HG03558 (cell line): ENCODE data around the gene SH3PXD2B.

Source experiments
- ATAC-seq: cut with Tn5 transposase; IDR thresholded peaks from one replicate; pipeline ENCODE4 v1.9.1; 2021; ENCODE audit warnings: moderate number of reproducible peaks; ENCODE audit not compliant: unreplicated experiment; ENCODE audit errors: extremely low read depth

SH3PXD2B gene

DNA sequence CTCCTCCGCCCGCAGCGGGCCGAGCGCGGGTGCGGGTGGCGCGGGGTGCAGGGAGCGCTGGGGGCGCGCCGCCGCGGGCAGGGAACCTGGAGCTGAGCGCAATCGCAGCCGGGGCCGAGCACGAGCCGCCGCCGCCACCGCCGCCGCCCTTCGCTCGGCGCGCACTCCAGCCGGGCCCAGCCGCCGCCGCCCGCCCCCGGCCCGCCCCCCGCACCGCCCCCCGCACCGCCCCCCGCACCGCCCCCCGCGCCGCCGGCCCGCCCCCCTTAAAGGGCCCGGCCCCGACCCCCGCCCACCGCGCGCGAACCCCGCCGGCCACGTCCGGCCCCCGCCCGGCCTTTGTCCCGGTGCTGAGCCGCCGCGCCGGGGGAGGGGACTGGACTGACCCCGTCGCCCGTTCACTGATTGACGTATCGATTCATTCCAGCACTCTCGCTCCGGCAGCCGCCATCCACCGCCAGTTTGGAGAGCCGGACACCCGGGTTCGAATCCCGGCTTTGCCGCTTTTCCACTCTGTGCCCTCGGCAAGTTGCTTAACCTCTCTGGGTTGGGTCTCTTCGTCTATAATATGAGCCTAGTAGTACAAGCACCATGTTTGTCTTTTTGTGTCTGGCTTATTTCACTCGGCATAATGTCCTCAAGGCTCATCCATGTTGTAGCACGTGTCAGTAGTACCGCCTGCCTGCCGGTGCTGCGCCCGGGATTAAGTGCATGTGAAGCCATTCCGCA, at the start of gene SH3PXD2B:
SH3PXD2B (minus strand) TSS at position 168 of the 729 bp plus-strand sequence. CDS start 173 bp downstream, outside the sequence.
- ATAC-seq: no peak

- no peak for ATAC-seq
Measured at GRCh38 chr5:172502969-172503368, 48.6 kb upstream of the SH3PXD2B start.

- ATAC-seq: no peak
Measured at GRCh38 chr5:172502410-172502809, 48.1 kb upstream of the SH3PXD2B start.

GRCh38 chr5:172501708-172502320, 47.5 kb upstream of the SH3PXD2B start:
- no peak for ATAC-seq

- ATAC-seq: no peak
Measured at GRCh38 chr5:172499287-172499686, 45.0 kb upstream of the SH3PXD2B start.

GRCh38 chr5:172498431-172499129, 44.3 kb upstream of the SH3PXD2B start:
- ATAC-seq: no peak

DNA sequence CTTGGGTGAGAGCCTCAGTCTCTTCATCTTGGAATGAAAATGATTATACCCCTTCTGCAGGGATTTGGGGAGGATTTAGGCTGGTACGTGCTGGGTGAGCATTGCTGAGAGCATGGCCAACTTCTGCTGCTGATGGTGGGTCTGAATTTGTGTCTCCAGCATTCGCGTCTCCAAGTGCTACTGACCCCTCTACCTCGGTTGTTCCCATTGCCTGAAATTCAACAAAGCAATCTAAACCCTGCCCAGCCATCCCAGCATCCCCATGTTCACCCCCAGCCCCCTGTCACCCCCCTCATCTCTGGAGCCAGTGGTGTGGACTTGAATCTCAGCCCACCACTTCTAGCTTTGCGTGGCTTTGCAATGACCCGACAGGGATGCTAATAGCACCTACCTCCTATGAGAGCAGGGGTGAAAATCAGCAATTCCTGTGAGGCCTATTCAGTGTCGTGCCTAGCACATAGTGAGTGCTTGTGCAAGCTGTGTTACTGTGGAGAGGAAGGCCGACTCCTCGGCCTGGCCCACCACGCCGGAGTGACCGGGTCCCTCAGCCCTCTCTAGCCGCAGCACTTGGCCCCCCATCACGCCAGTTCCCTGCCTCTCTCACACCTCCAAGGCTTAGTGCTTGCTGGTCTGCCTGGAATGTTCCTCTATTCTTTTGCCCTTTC, 43.4 kb upstream of the SH3PXD2B start:
- ATAC-seq: no peak

- no peak for ATAC-seq
Measured at GRCh38 chr5:172496671-172497371, 42.5 kb upstream of the SH3PXD2B start.

- no peak for ATAC-seq
Measured at GRCh38 chr5:172494630-172495505, 40.5 kb upstream of the SH3PXD2B start.

DNA sequence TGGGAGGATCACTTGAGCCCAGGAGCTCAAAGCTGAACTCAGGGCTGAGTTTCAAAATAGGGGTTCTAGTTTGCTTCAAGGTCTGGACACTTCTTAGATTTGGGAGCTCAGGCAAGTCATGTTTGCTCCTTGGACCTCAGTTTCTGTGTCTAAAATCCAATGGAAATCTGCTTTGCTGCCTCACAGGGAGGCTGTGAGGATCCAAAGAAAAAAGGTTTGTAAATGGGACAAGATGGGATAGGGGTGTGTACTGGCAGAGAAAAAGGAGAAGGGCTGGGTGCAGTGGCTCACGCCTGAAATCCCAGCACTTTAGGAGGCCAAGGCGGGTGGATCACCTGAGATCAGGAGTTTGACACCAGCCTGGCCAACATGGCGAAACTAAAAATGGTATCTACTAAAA, 39.6 kb upstream of the SH3PXD2B start:
- ATAC-seq: no peak

- no peak for ATAC-seq
Measured at GRCh38 chr5:172493461-172493860, 39.1 kb upstream of the SH3PXD2B start.

- no peak for ATAC-seq
Measured at GRCh38 chr5:172493002-172493401, 38.7 kb upstream of the SH3PXD2B start.

DNA sequence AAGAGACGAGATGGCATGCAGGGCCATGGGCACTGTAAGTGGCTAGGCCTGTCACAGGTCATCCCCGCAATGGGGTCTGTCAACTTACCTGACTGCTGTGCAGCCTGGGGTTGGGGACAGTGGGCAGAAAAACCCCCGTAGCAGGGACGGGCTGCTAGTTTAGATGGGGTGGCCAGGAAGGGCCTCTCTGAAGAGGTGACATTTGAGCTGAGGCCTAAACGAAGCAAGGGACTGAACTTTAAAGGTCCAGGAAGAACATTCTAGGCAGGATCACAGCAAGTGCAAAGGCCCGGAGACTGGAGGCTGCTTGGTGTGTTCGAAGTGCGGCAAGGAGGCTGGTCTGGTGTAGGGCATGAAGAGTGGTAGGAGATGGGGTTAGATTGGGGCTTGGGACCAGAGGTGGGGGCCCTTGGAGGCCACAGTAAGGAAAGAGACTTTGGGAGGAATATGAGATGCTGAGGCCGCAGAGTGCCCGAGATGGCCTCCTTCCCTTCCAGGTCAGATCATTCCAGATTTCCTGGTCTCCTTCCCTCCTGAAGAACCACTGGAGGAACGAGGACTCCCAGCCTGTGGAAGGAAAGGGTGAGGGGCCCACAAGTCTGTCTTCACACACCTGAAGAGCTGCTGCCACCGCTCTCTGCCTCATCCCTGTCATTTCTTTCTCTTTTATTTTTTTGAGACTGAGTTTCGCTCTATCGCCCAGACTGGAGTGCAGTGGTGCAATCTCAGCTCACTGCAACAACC, 37.9 kb upstream of the SH3PXD2B start:
- ATAC-seq: no peak

- ATAC-seq: no peak
Measured at GRCh38 chr5:172491481-172491880, 37.2 kb upstream of the SH3PXD2B start.

- no peak for ATAC-seq
Measured at GRCh38 chr5:172490514-172491461, 36.5 kb upstream of the SH3PXD2B start.

DNA sequence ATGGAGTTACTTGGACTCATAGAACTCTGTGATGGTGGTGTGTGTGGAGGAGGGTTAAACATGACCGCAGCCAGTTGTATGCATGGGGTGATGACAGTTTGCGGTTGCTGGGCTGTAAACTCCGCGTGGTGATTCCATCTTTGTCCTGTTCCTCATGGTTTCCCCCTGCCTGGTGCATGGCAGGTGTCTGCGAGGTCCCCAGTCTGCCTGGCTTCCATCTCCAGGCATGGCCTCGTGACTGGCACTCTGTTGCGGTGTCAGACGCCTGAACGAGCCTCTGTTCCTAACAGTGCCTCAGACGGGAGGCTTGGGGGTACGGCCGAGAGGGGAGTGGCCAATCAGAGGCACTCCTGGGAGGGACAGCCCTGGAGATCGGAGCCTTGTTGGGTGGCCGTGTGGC, 33.9 kb upstream of the SH3PXD2B start:
- ATAC-seq: no peak

DNA sequence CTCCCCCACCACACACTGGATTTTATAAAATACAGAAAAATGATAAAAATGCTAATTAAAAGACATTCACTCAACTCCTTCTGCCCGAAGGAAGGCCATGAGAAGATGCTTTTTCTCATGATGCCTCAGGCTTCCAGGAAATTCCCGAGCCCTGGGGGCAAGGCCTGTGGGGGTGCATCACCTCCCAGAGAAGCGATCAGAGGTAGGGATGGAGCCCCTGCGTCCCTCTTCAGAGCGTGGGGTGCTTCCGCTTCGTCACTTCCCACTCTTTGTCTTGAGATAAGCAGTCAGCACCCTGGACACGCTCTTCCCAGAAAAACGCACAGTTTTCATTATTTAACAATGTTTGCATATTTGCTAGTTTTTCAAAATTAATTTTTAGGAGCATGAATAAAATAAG, 33.3 kb upstream of the SH3PXD2B start:
- ATAC-seq: no peak

- ATAC-seq: no peak
Measured at GRCh38 chr5:172486912-172487311, 32.6 kb upstream of the SH3PXD2B start.
